HCT116 (cell line): Measurements from ENCODE around the gene SLC12A3. TPM values are rescaled to one million over a fixed set of nuclear protein-coding genes. Genes with fewer than 3 reads are reported as not detected.

ENCODE experiments used
- ATAC-seq: fragments of 200-7000 bp; cut with Tn5 transposase; 2 replicates; pipeline ENCODE4 v1.9.1; 2020; ENCODE audit warnings: mild to moderate bottlenecking, moderate library complexity
- BruUV-seq: library from RNA; stranded (reverse); fragments of 400-500 nt; replicated peaks from 2 replicates; lab custom pipeline; 2021; lab: Mats Ljungman, UMichigan
- CTCF ChIA-PET: fragments of 300-600 bp; sonication (Branson Sonifier 250); formaldehyde crosslinking; loops from one replicate; lab custom pipeline; 2021; ENCODE audit warnings: antibody characterized with exemption; lab: Charles Lee
- POLR2A ChIA-PET: fragments of 300-600, 350-600 bp; sonication (Branson Sonifier 250); formaldehyde crosslinking; loops from one replicate; lab custom pipeline; 2021; ENCODE audit warnings: antibody characterized with exemption; lab: Charles Lee
- RAD21 ChIA-PET, 2 experiments: fragments of 300-600 bp; sonication (Branson Sonifier 250); formaldehyde crosslinking; loops; one replicate each; lab custom pipeline; 2023; ENCODE audit warnings: low total read pairs in 2 of 2; ENCODE audit not compliant: uncharacterized antibody in 2 of 2, unreplicated experiment in 2 of 2, low non-redundant PET in 1 of 2; lab: Charles Lee
- DNase-seq: peaks from one replicate; pipeline ENCODE4 v3.0.0-alpha.2; 2010; ENCODE audit warnings: low read depth, low spot score
- H2AFZ ChIP-seq: fragments of 200-600 bp; shearing (Covaris generic), sonication (generic); 2 replicates; pipeline ENCODE4 v1.6.1; 2017; ENCODE audit warnings: low read depth, mixed run types, mixed read lengths, antibody characterized with exemption, low read length; ENCODE audit not compliant: poor library complexity, severe bottlenecking
- H3K27ac ChIP-seq: 2 replicates; pipeline ENCODE4 v1.5.1; 2012; ENCODE audit warnings: low read depth, low read length
- H3K27me3 ChIP-seq: fragments of 200-600 bp; sonication (generic); 2 replicates; pipeline ENCODE4 v1.6.1; 2016; ENCODE audit warnings: mixed run types, low read length, mixed read lengths; ENCODE audit not compliant: insufficient read depth
- H3K36me3 ChIP-seq, 2 experiments: fragments of 200-500 bp in 1 of 2; fragments of 200-600 bp in 1 of 2; sonication (Bioruptor generic) in 1 of 2; sonication (generic) in 1 of 2; 2 replicates each; pipeline versions ENCODE4 v1.5.1 to v1.6.1; 2014 to 2016; ENCODE audit warnings: low read length in 2 of 2, inconsistent platforms in 1 of 2, mixed read lengths in 1 of 2, mixed run types in 1 of 2; ENCODE audit not compliant: insufficient read depth in 2 of 2, control insufficient read depth in 1 of 2
- H3K4me1 ChIP-seq, 2 experiments: fragments of 200-600 bp in 1 of 2; sonication (generic) in 1 of 2; 2 replicates each; pipeline versions ENCODE4 v1.5.1 to v1.6.1; 2012 to 2017; ENCODE audit warnings: low read length in 2 of 2, inconsistent platforms in 1 of 2, mild to moderate bottlenecking in 1 of 2, mixed read lengths in 1 of 2, mixed run types in 1 of 2, moderate library complexity in 1 of 2; ENCODE audit not compliant: insufficient read depth in 2 of 2, control insufficient read depth in 1 of 2
- H3K4me2 ChIP-seq: fragments of 200-600 bp; sonication (generic); 2 replicates; pipeline ENCODE4 v1.6.1; 2017; ENCODE audit warnings: mixed run types, low read length, mixed read lengths
- H3K4me3 ChIP-seq, 2 experiments: fragments of 200-600 bp in 1 of 2; sonication (generic) in 1 of 2; replicated peaks in 1 of 2; 2 replicates each; pipeline ENCODE4 v1.5.1; 2011 to 2016; ENCODE audit warnings: low read length in 2 of 2, control low read depth in 1 of 2, low read depth in 1 of 2, mild to moderate bottlenecking in 1 of 2, mixed read lengths in 1 of 2, mixed run types in 1 of 2
- H3K79me2 ChIP-seq: fragments of 200-600 bp; sonication (generic); 2 replicates; pipeline ENCODE4 v1.6.1; 2017; ENCODE audit warnings: mild to moderate bottlenecking, mixed run types, low read length, moderate library complexity, mixed read lengths; ENCODE audit not compliant: insufficient read depth
- H3K9ac ChIP-seq: fragments of 200-600 bp; sonication (generic); 2 replicates; pipeline ENCODE4 v1.6.1; 2016; ENCODE audit warnings: low read length, mixed read lengths
- H3K9me2 ChIP-seq: fragments of 200-600 bp; sonication (generic), shearing (Covaris generic); 2 replicates; pipeline ENCODE4 v1.6.1; 2017; ENCODE audit warnings: mixed run types, mild to moderate bottlenecking, moderate library complexity; ENCODE audit not compliant: insufficient read depth
- H3K9me3 ChIP-seq, 2 experiments: fragments of 200-500 bp in 1 of 2; fragments of 200-600 bp in 1 of 2; sonication (Bioruptor generic) in 1 of 2; sonication (generic) in 1 of 2; 2 replicates each; pipeline ENCODE4 v1.6.1; 2014 to 2017; ENCODE audit warnings: low read length in 2 of 2, mixed read lengths in 2 of 2, inconsistent platforms in 1 of 2, low read depth in 1 of 2, mild to moderate bottlenecking in 1 of 2, mixed run types in 1 of 2, moderate library complexity in 1 of 2; ENCODE audit not compliant: control insufficient read depth in 1 of 2, insufficient read depth in 1 of 2
- H4K20me1 ChIP-seq: fragments of 200-600 bp; sonication (generic), shearing (Covaris generic); 2 replicates; pipeline ENCODE4 v1.6.1; 2017; ENCODE audit warnings: mixed run types, mild to moderate bottlenecking, moderate library complexity; ENCODE audit not compliant: insufficient read depth
- CEBPB ChIP-seq: IDR thresholded peaks from 2 replicates; pipeline ENCODE4 v1.6.1; 2012; ENCODE audit warnings: low read depth
- EGR1 ChIP-seq: IDR thresholded peaks from 2 replicates; pipeline ENCODE4 v1.6.1; 2012; ENCODE audit warnings: low read depth
- ELF1 ChIP-seq: IDR thresholded peaks from 2 replicates; pipeline ENCODE4 v1.6.1; 2012; ENCODE audit warnings: low read depth, borderline replicate concordance
- EZH2 ChIP-seq: fragments of 200-600 bp; sonication (generic); IDR thresholded peaks from 2 replicates; pipeline ENCODE4 v1.6.1; 2017; ENCODE audit warnings: antibody characterized with exemption, mixed run types
- EZH2phosphoT487 ChIP-seq: fragments of 200-600 bp; IDR thresholded peaks from 2 replicates; pipeline ENCODE4 v1.6.1; 2018; ENCODE audit warnings: antibody characterized with exemption, borderline replicate concordance
- JUND ChIP-seq: IDR thresholded peaks from 2 replicates; pipeline ENCODE4 v1.6.1; 2012
- POLR2AphosphoS5 ChIP-seq: IDR thresholded peaks from 2 replicates; pipeline ENCODE4 v1.6.1; 2011; ENCODE audit warnings: mild to moderate bottlenecking, low read depth, low read length, moderate library complexity
- RAD21 ChIP-seq: IDR thresholded peaks from 2 replicates; pipeline ENCODE4 v1.6.1; 2012; ENCODE audit warnings: low read depth, mild to moderate bottlenecking
- SIN3A ChIP-seq: IDR thresholded peaks from 2 replicates; pipeline ENCODE4 v1.6.1; 2012; ENCODE audit warnings: low read depth
- SP1 ChIP-seq: IDR thresholded peaks from 2 replicates; pipeline ENCODE4 v1.6.1; 2012; ENCODE audit warnings: low read depth
- TCF7L2 ChIP-seq: IDR thresholded peaks from 2 replicates; pipeline ENCODE4 v1.7.0; 2011; ENCODE audit warnings: borderline replicate concordance, inconsistent platforms; ENCODE audit not compliant: insufficient read depth, insufficient read length; ENCODE audit errors: extremely low read depth
- ZFX ChIP-seq: fragments of 450-650 bp; IDR thresholded peaks from 2 replicates; pipeline ENCODE4 v1.6.1; 2017
- intact Hi-C: fragments of 100-400 bp; cut with micrococcal nuclease; formaldehyde crosslinking; loops from 2 replicates; pipeline ENCODE4 v1.10.0; 2022
- total RNA-seq: library from RNA; stranded (reverse); gene quantifications from one replicate; pipeline ENCODE4 v1.2.1, GENCODE V29; 2021; ENCODE audit not compliant: unreplicated experiment
- TF ChIP-seq, protein P1 (sequence below): IDR thresholded peaks from 2 replicates; pipeline ENCODE4 v1.6.1; 2012
- TF ChIP-seq, protein P2 (sequence below): IDR thresholded peaks from 2 replicates; pipeline ENCODE4 v1.6.1; 2012
- TF ChIP-seq, protein P3 (sequence below): IDR thresholded peaks from 2 replicates; pipeline ENCODE4 v1.6.1; 2011; ENCODE audit warnings: mild to moderate bottlenecking, low read length, moderate library complexity; ENCODE audit not compliant: insufficient replicate concordance; ENCODE audit errors: extremely low read depth
- TF ChIP-seq, protein P4 (sequence below): IDR thresholded peaks from 2 replicates; pipeline ENCODE4 v1.6.1; 2012; ENCODE audit warnings: low read depth

The SLC12A3 gene
- total RNA-seq, 1 experiment from 2014 or later: not detected

DNA sequence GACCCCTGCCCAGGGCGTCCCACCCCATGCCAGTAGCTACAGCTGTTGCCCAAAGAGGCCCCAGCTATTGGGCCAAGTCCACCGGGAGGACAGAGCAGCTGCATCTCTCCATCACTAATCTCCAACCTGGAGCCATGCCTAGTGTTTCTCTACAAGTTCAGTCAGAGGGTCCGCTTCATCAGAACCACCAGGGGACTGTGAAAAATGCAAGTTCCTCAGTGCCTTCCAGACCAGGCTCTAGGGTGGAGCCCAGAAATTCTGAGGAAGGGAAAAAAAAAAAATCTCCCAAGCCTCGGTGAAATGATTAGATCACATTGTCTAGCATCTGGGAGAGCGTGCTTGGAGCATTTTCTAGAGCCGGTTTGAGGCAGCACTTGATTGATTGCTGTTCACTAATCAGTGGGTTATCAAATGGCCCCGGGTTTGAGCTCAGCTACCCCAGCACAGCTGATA lies 44.5 kb downstream of the SLC12A3 start:
- intact Hi-C loops: no loop called here
- Histone ChIP-seq H3K4me3 (no peak overlapping the region), H3K9me2 (no peaks in the 10 kb centered on the region), H3K79me2 (no peaks in the 10 kb centered on the region), H3K4me1 (no peaks in the 10 kb centered on the region), H3K27me3 (no peaks in the 10 kb centered on the region), H3K4me2 (no peak overlapping the region), H3K27ac (no peak overlapping the region), H3K9me3 (no peaks in the 10 kb centered on the region), H2AFZ (no peak overlapping the region), H3K9ac (no peak overlapping the region), H3K36me3 (no peaks in the 10 kb centered on the region), H4K20me1 (no peaks in the 10 kb centered on the region)
- POLR2A ChIA-PET: interaction anchor here (2.8 kb wide), 1 partner anchor 22 kb away, joined by 11 read pairs; the partner anchor contains the start of gene HERPUD1
- TF ChIP-seq POLR2AphosphoS5: no peak
- TF ChIP-seq, protein P1, sequence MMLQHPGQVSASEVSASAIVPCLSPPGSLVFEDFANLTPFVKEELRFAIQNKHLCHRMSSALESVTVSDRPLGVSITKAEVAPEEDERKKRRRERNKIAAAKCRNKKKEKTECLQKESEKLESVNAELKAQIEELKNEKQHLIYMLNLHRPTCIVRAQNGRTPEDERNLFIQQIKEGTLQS: no peak
- TF ChIP-seq, protein P2, sequence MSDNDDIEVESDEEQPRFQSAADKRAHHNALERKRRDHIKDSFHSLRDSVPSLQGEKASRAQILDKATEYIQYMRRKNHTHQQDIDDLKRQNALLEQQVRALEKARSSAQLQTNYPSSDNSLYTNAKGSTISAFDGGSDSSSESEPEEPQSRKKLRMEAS: no peak
- no peak for TF ChIP-seq SP1
- TF ChIP-seq EGR1: no peak
- TF ChIP-seq ELF1: no peak
- TF ChIP-seq, protein P3, sequence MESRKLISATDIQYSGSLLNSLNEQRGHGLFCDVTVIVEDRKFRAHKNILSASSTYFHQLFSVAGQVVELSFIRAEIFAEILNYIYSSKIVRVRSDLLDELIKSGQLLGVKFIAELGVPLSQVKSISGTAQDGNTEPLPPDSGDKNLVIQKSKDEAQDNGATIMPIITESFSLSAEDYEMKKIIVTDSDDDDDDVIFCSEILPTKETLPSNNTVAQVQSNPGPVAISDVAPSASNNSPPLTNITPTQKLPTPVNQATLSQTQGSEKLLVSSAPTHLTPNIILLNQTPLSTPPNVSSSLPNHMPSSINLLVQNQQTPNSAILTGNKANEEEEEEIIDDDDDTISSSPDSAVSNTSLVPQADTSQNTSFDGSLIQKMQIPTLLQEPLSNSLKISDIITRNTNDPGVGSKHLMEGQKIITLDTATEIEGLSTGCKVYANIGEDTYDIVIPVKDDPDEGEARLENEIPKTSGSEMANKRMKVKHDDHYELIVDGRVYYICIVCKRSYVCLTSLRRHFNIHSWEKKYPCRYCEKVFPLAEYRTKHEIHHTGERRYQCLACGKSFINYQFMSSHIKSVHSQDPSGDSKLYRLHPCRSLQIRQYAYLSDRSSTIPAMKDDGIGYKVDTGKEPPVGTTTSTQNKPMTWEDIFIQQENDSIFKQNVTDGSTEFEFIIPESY: no peak
- TF ChIP-seq, protein P4, sequence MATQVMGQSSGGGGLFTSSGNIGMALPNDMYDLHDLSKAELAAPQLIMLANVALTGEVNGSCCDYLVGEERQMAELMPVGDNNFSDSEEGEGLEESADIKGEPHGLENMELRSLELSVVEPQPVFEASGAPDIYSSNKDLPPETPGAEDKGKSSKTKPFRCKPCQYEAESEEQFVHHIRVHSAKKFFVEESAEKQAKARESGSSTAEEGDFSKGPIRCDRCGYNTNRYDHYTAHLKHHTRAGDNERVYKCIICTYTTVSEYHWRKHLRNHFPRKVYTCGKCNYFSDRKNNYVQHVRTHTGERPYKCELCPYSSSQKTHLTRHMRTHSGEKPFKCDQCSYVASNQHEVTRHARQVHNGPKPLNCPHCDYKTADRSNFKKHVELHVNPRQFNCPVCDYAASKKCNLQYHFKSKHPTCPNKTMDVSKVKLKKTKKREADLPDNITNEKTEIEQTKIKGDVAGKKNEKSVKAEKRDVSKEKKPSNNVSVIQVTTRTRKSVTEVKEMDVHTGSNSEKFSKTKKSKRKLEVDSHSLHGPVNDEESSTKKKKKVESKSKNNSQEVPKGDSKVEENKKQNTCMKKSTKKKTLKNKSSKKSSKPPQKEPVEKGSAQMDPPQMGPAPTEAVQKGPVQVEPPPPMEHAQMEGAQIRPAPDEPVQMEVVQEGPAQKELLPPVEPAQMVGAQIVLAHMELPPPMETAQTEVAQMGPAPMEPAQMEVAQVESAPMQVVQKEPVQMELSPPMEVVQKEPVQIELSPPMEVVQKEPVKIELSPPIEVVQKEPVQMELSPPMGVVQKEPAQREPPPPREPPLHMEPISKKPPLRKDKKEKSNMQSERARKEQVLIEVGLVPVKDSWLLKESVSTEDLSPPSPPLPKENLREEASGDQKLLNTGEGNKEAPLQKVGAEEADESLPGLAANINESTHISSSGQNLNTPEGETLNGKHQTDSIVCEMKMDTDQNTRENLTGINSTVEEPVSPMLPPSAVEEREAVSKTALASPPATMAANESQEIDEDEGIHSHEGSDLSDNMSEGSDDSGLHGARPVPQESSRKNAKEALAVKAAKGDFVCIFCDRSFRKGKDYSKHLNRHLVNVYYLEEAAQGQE: no peak
- no peak for TF ChIP-seq CEBPB
- no peak for TF ChIP-seq JUND
- no peak for TF ChIP-seq EZH2
- TF ChIP-seq RAD21: no peak
- TF ChIP-seq TCF7L2: no peak
- TF ChIP-seq ZFX: no peak
- TF ChIP-seq EZH2phosphoT487: no peak
- no peak for TF ChIP-seq SIN3A
- DNase-seq (no peak), ATAC-seq (no peak)
- RAD21 ChIA-PET: no interaction called here
- CTCF ChIA-PET: no interaction called here
- no TSS peak for BruUV-seq
